Hypothalamus (tissue), 51 donors: ENCODE data around the gene TCF4.

Source experiments
- DNase-seq, 51 donors: peaks; one replicate each; lab custom pipeline; 2025; lab: John Stamatoyannopoulos, UW

Gene TCF4

DNA sequence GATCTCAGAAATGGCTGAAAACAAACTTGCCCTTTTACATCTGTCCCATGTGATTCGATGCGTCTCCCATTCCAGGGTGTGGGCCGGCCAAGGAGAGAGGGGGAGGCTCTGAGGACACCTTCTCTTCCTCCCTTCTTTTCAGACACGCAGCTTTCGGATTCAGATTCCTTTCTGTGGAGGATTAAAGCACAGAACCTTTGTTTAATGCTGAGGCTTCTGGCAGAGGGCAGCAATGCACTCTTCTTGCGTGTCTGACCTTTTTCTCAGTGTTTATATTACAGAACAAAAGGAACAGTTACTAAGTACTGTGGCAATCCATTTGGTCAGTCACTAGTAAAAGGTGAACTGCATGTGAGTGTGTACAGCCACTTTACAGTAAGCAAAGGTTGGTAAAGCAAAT lies 359.8 kb downstream of the TCF4 start:
- DNase-seq: no peak

DNA sequence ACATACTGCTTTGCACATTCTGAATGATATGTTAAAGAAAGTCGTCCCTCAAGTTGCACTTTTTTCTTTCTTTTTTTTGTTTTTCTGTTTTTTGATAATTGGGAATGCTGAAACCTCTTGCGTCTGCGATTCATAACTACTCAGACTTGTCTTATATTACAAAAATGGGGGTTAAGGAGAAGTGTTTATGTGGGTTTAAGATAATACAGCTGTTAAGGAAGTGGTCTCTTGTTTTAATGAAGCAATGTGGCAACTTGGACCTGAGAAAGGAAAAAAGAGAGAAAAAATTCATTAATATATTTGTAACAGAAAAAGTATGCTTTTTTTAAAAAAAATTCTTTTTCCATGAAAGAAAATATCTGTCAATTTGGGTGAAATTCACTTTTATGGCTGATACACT lies 360.2 kb downstream of the TCF4 start:
- no peak for DNase-seq

DNA sequence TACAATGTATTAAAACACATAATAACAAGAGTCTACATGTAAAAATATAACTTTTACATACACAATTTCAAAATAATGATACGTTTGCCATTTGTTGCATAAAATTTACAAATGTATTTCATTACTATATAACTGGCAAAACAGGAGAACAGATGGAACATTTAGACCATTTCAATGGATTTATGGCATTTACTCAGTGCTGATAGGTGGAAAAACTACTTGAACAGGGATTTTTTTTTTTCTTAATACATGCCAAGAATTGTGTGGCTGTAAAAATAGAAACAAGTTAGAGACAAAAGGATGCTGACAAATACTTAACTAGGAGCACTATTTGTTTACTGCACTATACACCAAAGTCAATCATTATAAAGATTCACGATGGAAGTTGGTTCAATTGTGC lies 361.9 kb downstream of the TCF4 start:
- no peak for DNase-seq

- no peak for DNase-seq
Observed at GRCh38 chr18:55224086-55224625, 363.8 kb downstream of the TCF4 start.

GRCh38 chr18:55221622-55222021 lies 366.4 kb downstream of the TCF4 start:
- no peak for DNase-seq

GRCh38 chr18:55220523-55220922 lies 367.5 kb downstream of the TCF4 start:
- DNase-seq: no peak

GRCh38 chr18:55219823-55220222 lies 368.2 kb downstream of the TCF4 start:
- DNase-seq: no peak

GRCh38 chr18:55219059-55219458 lies 368.9 kb downstream of the TCF4 start:
- no peak for DNase-seq

DNA sequence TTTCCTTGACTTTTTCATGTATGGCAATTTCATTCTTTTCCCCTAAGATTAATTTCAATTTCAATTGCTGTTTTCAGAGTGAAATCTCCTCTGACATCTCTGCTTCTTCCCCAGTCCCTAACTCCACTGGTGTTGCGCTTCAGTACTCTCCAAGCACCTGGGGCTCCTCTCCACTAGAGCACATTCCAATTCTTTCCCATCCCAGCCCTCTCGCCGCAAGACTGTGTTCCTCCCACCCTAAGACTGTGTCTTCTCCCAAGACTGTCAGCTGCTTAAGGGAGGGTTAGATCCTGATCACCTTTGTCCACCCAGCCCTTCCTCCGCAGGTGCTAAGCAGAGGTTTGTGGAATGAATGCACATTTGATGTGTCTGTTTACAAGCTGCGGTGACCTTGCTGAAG lies 373.0 kb downstream of the TCF4 start:
- no peak for DNase-seq

DNA sequence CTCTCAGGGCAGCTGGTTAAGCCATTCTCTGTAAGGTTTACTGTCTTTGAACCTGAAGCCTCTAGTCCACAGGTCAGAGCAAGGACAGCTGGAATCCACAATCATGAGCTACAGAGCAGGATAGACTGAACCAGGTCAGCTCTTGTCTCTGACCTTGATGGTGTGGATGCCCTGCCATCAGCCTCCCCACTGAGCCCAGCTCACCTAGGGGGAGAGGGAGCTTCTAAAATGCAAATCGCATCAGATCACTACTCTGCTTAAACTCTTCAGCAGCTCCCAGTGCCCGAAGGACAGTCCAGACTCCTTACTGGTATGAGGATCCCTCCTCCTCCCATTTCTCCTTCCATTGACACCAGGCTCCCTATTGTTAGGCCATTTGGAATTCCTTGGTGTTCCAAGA lies 373.5 kb downstream of the TCF4 start:
- no peak for DNase-seq

GRCh38 chr18:55213586-55213985 lies 374.4 kb downstream of the TCF4 start:
- DNase-seq: no peak

- DNase-seq: no peak
Observed at GRCh38 chr18:55206927-55207326, 381.1 kb downstream of the TCF4 start.

DNA sequence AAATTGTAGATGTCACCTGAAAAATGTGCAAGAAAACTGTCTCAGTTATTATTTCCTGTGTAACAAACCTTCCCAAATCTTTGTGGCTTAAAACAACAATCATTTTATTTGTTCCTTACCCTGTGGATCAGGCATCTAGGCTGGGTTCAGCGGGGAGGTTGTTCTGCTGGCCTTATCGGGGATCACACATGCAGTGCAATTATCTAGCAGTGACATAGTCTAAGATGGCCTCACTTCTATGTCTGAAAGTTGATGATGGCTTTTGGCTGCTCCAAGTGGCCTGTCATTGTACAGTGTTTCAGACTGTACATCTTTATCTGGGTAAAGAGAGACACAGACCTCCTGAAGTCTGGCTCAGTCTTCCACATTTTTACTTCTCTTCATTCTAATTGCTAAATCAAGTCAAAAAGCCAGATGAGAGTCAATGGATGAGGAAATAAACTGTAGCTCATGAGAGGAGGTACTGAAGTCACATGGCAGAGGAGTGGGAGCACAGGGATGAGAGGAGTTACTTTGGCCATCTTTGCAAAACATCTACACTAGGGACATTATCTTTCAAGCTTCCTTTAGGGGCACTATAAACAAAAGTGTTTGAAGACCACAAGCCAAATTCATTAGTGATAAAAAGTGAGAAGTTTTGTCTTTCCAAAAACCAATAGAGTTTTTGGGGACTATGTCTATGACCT lies 385.6 kb downstream of the TCF4 start:
- DNase-seq: no peak

DNA sequence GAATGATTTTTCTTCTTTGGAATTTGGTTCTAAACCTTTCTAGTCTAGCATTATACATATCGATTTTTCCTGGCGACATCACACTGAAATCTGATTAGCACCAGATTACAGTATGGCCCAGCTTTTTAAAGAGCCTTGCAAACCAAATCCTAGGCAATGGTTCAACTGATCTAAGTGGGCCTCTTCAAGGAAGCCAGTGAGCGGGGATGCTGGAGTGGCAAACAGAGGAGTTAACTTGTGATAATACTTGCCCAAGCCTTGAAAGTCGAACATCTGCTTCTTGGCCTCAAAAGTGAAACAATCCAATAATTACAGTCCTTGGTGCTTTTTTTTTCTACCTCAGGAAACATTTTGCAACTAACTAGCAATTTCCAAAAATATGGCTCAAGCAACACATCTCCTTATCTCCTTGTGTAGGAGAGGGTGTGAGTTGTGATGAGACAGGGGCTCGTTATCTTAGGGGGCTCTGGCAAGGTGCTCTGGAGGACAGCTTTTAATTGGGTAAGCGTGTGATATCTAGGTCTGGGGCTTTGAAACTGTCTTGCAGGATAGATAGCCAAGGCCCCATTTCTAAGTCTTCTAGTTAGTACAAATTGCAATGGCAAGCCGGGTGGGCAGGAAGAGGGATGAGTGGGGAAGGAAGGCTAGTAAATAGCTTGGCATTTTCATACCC lies 388.6 kb downstream of the TCF4 start:
- DNase-seq: no peak

GRCh38 chr18:55195863-55196262 lies 392.1 kb downstream of the TCF4 start:
- no peak for DNase-seq

DNA sequence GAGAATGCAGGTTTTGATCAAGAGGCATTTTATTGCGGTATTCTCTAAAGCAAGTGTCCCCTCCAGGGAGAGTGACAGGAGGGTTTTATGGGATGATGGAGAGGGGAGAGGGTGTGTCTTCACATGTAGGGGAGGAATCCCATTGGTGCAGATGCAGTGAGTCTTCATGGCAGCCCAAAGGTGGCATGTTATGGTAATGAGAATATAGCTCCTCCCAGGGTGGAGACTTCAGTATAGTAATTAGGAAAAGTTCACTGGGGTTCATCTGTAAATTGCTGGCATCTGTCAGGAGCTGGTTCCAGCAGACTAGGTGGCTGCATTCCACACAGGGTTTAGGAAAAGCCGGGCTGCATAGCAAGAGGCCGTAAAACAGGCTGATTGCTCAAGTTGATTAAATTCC lies 398.0 kb downstream of the TCF4 start:
- DNase-seq: no peak

- DNase-seq: no peak
Observed at GRCh38 chr18:55186588-55186987, 401.4 kb downstream of the TCF4 start.

DNA sequence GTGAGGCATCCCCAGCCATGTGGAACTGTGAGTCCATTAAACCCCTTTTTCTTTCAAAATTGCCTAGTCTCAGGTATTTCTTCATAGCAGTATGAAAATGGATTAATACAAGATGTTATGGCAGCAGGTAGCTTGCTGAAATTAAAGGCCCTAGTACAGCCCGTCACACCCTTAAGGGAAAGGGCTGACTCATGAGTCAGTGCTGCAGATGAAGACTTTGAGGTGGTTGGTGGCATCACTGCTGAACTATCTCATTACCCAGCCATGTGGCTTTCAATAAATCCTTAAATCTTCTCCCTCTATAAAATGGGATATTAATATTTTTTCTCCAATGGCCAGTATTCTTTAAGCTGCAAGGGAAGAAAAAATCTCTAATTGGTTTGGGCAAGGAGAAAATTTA lies 402.6 kb downstream of the TCF4 start:
- no peak for DNase-seq

- no peak for DNase-seq
Observed at GRCh38 chr18:55179835-55180234, 408.2 kb downstream of the TCF4 start.

DNA sequence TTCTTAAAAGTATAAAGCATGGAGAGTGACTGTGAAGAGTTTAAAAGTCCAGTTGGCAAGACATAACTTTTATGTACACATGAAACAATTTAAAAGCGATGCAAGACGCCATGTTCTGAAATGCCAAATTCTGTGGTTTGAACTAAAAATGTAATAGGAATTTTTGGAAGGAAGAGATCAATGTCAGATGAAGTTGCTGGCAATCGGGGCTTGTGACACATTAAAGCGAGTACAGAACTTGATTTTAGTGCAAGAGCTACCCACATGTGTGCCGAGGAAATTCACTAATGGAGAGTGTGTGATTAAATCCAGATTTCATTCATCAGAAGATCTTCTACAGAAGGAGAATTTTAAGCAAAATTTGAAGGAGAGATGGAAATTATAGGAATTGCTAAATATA lies 408.6 kb downstream of the TCF4 start:
- no peak for DNase-seq

GRCh38 chr18:55173291-55173690 lies 414.7 kb downstream of the TCF4 start:
- no peak for DNase-seq
